GM12878 (cell line): ENCODE data around the gene ZSWIM9.

Source experiments
- DPF2 ChIP-seq: fragments of 450-650 bp; IDR thresholded peaks from 2 replicates; pipeline ENCODE4 v1.6.1; 2017; ENCODE audit warnings: mild to moderate bottlenecking
- NFXL1 ChIP-seq: fragments of 450-650 bp; IDR thresholded peaks from 2 replicates; pipeline ENCODE4 v1.6.1; 2017; ENCODE audit warnings: antibody characterized with exemption, mild to moderate bottlenecking, borderline replicate concordance

- no peak for TF ChIP-seq NFXL1
- no peak for TF ChIP-seq DPF2
These were observed 1.8 kb upstream of the ZSWIM9 start for GRCh38 chr19:48168689-48169088.
